ENCODE results near the gene MANEA.
"Not testable (repeated sequence)": the region's sequence is repeated elsewhere in the genome, so short reads cannot be mapped to it uniquely, and the experiment has no call there.

MANEA gene

GRCh38 chr6:95584226-95584625, 6.9 kb downstream of the MANEA start:
- H3K36me3 ChIP-seq (ENCODE audit: control insufficient read depth, insufficient read depth, low read length); H3K4me1 ChIP-seq (ENCODE audit: control insufficient read depth, insufficient read depth, low read length); H3K9me3 ChIP-seq (ENCODE audit: control insufficient read depth, insufficient read depth, low read length); H3K27me3 ChIP-seq (ENCODE audit: control insufficient read depth, insufficient read depth, low read length); DNase-seq (ENCODE audit: low read depth, low spot score); H3K27ac ChIP-seq (ENCODE audit: low read length); H3K4me3 ChIP-seq (ENCODE audit: low read length): not testable (repeated sequence)
- no CpG with 5 or more reads among the region's 9 CpGs for WGBS (ENCODE audit: insufficient coverage, insufficient read length)

DNA sequence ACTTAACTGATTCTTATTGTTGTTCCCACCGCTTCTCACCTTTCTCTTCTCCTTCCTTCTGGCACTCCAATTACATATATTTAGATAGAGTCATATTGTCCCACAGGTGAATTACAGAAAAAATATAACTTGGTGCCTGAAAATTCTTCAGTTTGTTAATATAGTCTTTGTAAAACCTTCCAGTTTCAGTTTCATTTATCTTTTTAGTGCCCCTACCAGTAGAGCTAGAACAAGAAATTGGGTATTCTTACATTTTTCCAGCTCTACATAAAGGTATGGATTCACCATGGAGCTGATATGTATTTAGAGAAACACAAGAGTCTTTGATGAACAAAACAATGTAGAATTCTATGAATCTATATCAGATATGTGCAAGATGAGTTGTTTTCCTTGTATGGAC, 10.7 kb downstream of the MANEA start:
- Histone ChIP-seq H3K27ac (ENCODE audit: low read length) (no peak overlapping the region), H3K4me3 (ENCODE audit: low read length) (no peak overlapping the region), H3K4me1 (ENCODE audit: control insufficient read depth, insufficient read depth, low read length) (no peaks in the 10 kb centered on the region), H3K9me3 (ENCODE audit: control insufficient read depth, insufficient read depth, low read length) (no peaks in the 10 kb centered on the region), H3K36me3 (ENCODE audit: control insufficient read depth, insufficient read depth, low read length) (no peaks in the 10 kb centered on the region), H3K27me3 (ENCODE audit: control insufficient read depth, insufficient read depth, low read length) (no peaks in the 10 kb centered on the region)
- no CpG with 5 or more reads among the region's 1 CpG for WGBS (ENCODE audit: insufficient coverage, insufficient read length)
- DNase-seq (ENCODE audit: low read depth, low spot score): no peak

DNA sequence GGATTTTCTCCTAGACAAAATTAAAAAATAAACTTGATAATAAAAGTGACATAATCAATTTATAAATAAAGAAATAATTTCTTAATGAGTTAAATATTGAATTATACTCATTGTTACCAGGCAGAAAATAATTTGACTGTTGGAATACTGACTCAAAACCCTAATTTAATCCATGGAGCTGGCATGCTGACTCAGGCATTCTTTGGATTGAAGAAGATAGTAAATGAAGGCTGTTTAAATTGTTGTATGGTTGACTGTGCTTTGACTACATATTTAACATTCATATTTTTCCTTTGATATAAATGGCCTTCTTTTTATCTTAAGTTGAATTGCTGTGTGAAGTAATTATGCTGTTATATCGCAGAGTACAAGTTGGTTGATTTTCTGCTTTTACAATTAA, 11.7 kb downstream of the MANEA start:
- no peak overlapping the region for H3K27ac ChIP-seq (ENCODE audit: low read length)
- no peak for DNase-seq (ENCODE audit: low read depth, low spot score)
- H3K4me1 ChIP-seq (ENCODE audit: control insufficient read depth, insufficient read depth, low read length): no peaks in the 10 kb centered on the region
- no peaks in the 10 kb centered on the region for H3K27me3 ChIP-seq (ENCODE audit: control insufficient read depth, insufficient read depth, low read length)
- no peaks in the 10 kb centered on the region for H3K36me3 ChIP-seq (ENCODE audit: control insufficient read depth, insufficient read depth, low read length)
- no CpG with 5 or more reads among the region's 1 CpG for WGBS (ENCODE audit: insufficient coverage, insufficient read length)
- no peaks in the 10 kb centered on the region for H3K9me3 ChIP-seq (ENCODE audit: control insufficient read depth, insufficient read depth, low read length)
- H3K4me3 ChIP-seq (ENCODE audit: low read length): no peak overlapping the region

DNA sequence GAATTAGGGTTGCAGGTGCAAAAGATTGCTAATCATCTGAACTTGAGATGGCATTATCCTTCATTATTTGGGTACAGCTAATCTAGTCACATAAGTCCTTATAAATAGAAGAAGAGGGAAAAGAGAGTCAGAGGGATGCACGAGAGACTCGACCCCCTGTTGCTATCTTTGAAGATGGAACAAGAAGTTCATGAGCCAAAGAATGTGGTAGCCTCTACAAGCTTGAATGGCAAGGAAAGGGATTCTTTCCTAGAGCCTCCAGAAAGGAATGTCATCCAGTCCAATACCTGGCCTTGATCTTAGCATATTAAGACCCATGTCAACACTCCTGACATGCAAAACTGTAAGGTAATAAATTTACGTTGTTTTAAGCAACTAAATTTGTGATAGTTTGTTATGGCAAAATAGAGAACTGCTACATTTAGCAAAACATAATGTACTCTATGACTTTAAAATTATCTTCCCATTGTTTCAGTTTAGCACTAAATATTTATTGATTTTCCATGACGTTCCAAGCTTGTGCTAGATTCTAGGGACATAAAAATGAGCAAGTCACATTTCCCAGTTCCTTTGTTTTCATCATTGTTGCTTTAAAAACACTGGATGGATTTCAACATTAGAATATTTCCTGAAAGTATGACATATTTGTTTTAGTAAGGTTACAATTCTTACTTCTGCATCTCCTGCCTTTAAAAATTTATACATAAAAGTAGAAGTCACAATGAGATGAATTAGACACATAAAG, 12.7 kb downstream of the MANEA start:
- no CpG with 5 or more reads among the region's 4 CpGs for WGBS (ENCODE audit: insufficient coverage, insufficient read length)
- H3K4me1 ChIP-seq (ENCODE audit: control insufficient read depth, insufficient read depth, low read length): no peaks in the 10 kb centered on the region
- H3K27ac ChIP-seq (ENCODE audit: low read length): no peak overlapping the region
- no peak overlapping the region for H3K4me3 ChIP-seq (ENCODE audit: low read length)
- H3K27me3 ChIP-seq (ENCODE audit: control insufficient read depth, insufficient read depth, low read length): no peaks in the 10 kb centered on the region
- H3K9me3 ChIP-seq (ENCODE audit: control insufficient read depth, insufficient read depth, low read length): no peaks in the 10 kb centered on the region
- peak; percentile 5 for DNase-seq (ENCODE audit: low read depth, low spot score)
- no peaks in the 10 kb centered on the region for H3K36me3 ChIP-seq (ENCODE audit: control insufficient read depth, insufficient read depth, low read length)

DNA sequence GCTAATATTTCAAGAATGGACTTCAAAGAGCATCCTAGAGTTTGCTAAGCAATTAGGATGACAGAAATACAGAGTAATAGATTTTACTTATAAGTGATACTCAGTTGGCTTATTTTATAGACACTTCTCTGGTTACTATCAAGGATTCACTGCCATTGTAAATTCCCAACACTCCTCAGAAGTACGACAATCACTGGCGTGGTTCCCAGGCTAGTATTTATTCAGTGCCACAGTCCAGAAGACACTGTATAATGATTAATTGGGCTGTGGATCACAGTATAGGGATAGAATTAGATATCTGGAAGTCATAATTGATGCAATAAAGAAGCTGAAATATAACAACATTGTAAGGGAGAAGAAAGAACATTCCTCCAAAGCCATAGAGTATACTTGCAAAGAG, 15.7 kb downstream of the MANEA start:
- Histone ChIP-seq H3K27me3 (ENCODE audit: control insufficient read depth, insufficient read depth, low read length) (no peaks in the 10 kb centered on the region), H3K36me3 (ENCODE audit: control insufficient read depth, insufficient read depth, low read length) (no peaks in the 10 kb centered on the region), H3K4me1 (ENCODE audit: control insufficient read depth, insufficient read depth, low read length) (no peaks in the 10 kb centered on the region), H3K9me3 (ENCODE audit: control insufficient read depth, insufficient read depth, low read length) (no peaks in the 10 kb centered on the region), H3K27ac (ENCODE audit: low read length) (no peak overlapping the region), H3K4me3 (ENCODE audit: low read length) (no peak overlapping the region)
- DNase-seq (ENCODE audit: low read depth, low spot score): no peak
- no CpG with 5 or more reads among the region's 2 CpGs for WGBS (ENCODE audit: insufficient coverage, insufficient read length)

DNA sequence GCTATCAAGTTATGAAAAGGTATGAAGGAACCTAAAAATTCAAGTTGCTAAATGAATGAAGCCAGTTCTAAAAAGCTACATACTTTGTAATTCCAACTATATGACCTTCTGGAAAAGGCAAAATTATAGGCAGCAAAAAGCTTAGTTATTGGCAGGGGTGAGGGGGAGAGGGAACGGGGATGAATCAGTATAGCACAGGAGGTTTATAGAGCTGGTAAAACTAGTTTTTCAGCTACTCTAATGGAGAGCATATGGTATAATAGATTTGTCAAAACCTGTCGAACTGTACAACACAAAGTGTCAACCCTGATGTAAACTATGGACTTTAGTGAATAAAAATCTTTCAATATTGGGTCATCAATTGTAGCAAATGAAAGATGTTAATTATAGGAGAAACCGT, 18.7 kb downstream of the MANEA start:
- no peaks in the 10 kb centered on the region for H3K9me3 ChIP-seq (ENCODE audit: control insufficient read depth, insufficient read depth, low read length)
- no peaks in the 10 kb centered on the region for H3K27me3 ChIP-seq (ENCODE audit: control insufficient read depth, insufficient read depth, low read length)
- H3K4me3 ChIP-seq (ENCODE audit: low read length): no peak overlapping the region
- no peaks in the 10 kb centered on the region for H3K36me3 ChIP-seq (ENCODE audit: control insufficient read depth, insufficient read depth, low read length)
- WGBS (ENCODE audit: insufficient coverage, insufficient read length): no CpG with 5 or more reads among the region's 3 CpGs
- DNase-seq (ENCODE audit: low read depth, low spot score): no peak
- H3K27ac ChIP-seq (ENCODE audit: low read length): no peak overlapping the region
- H3K4me1 ChIP-seq (ENCODE audit: control insufficient read depth, insufficient read depth, low read length): no peaks in the 10 kb centered on the region

DNA sequence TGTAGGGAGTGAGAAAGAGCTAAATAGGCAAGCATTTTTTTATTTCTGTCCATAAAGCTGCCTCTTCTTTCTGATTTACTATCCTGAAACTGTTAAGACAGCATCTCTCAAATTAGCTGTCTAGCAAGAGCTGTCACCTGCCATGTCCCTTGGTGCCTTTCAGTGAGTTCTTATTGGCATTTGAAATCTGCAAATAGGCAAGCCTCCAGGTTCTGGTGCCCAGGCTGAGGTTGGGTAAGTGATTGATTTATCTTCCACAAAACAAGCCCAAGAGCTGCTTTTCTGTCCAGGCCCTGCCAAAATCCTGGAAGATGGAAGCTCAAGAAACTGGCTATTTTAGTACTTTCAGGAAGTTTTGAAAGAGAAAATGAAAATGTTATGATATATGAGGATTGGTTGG, 22.4 kb downstream of the MANEA start:
- H3K4me3 ChIP-seq (ENCODE audit: low read length): no peak overlapping the region
- no peaks in the 10 kb centered on the region for H3K4me1 ChIP-seq (ENCODE audit: control insufficient read depth, insufficient read depth, low read length)
- H3K9me3 ChIP-seq (ENCODE audit: control insufficient read depth, insufficient read depth, low read length): no peaks in the 10 kb centered on the region
- no peaks in the 10 kb centered on the region for H3K36me3 ChIP-seq (ENCODE audit: control insufficient read depth, insufficient read depth, low read length)
- H3K27ac ChIP-seq (ENCODE audit: low read length): no peak overlapping the region
- no peak for DNase-seq (ENCODE audit: low read depth, low spot score)
- H3K27me3 ChIP-seq (ENCODE audit: control insufficient read depth, insufficient read depth, low read length): no peaks in the 10 kb centered on the region

DNA sequence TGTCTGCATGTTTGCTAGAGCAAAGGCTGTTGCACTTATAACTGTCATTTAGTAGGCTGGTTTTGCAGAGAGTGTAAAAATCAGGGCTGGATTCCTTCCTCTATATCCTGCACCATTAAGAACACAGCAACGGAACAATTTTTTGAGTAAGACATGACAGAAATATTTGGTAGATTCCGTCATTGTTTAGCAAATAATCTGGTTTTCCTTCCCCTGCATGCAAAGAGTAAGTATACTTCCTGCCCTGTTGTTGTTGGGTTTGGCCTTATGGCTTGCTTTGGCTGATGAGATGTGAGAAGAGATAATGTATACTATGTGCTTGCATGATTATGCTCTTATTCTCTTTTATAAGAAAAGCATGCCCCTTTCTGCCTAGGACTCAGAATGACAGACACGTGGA, 23.8 kb downstream of the MANEA start:
- Histone ChIP-seq H3K27ac (ENCODE audit: low read length) (no peak overlapping the region), H3K36me3 (ENCODE audit: control insufficient read depth, insufficient read depth, low read length) (no peaks in the 10 kb centered on the region), H3K4me1 (ENCODE audit: control insufficient read depth, insufficient read depth, low read length) (no peaks in the 10 kb centered on the region), H3K27me3 (ENCODE audit: control insufficient read depth, insufficient read depth, low read length) (no peaks in the 10 kb centered on the region), H3K4me3 (ENCODE audit: low read length) (no peak overlapping the region), H3K9me3 (ENCODE audit: control insufficient read depth, insufficient read depth, low read length) (no peaks in the 10 kb centered on the region)
- no CpG with 5 or more reads among the region's 3 CpGs for WGBS (ENCODE audit: insufficient coverage, insufficient read length)
- no peak for DNase-seq (ENCODE audit: low read depth, low spot score)

- Histone ChIP-seq H3K27ac (ENCODE audit: low read length) (no peak overlapping the region), H3K9me3 (ENCODE audit: control insufficient read depth, insufficient read depth, low read length) (no peaks in the 10 kb centered on the region), H3K36me3 (ENCODE audit: control insufficient read depth, insufficient read depth, low read length) (no peaks in the 10 kb centered on the region), H3K4me1 (ENCODE audit: control insufficient read depth, insufficient read depth, low read length) (no peaks in the 10 kb centered on the region), H3K4me3 (ENCODE audit: low read length) (no peak overlapping the region), H3K27me3 (ENCODE audit: control insufficient read depth, insufficient read depth, low read length) (no peaks in the 10 kb centered on the region)
- no CpG with 5 or more reads among the region's 3 CpGs for WGBS (ENCODE audit: insufficient coverage, insufficient read length)
- DNase-seq (ENCODE audit: low read depth, low spot score): no peak
Measured at GRCh38 chr6:95614094-95614493, 36.8 kb downstream of the MANEA start.

- no peaks in the 10 kb centered on the region for H3K27me3 ChIP-seq (ENCODE audit: control insufficient read depth, insufficient read depth, low read length)
- no CpG with 5 or more reads among the region's 2 CpGs for WGBS (ENCODE audit: insufficient coverage, insufficient read length)
Measured at GRCh38 chr6:95629551-95629950, 52.2 kb downstream of the MANEA start.

More at GRCh38 chr6:95629551-95629950, 52.2 kb downstream of the MANEA start:
- H3K27ac ChIP-seq (ENCODE audit: low read length): no peak overlapping the region
- no peaks in the 10 kb centered on the region for H3K9me3 ChIP-seq (ENCODE audit: control insufficient read depth, insufficient read depth, low read length)
- no peaks in the 10 kb centered on the region for H3K4me1 ChIP-seq (ENCODE audit: control insufficient read depth, insufficient read depth, low read length)
- H3K4me3 ChIP-seq (ENCODE audit: low read length): no peak overlapping the region
- DNase-seq (ENCODE audit: low read depth, low spot score): no peak
- no peaks in the 10 kb centered on the region for H3K36me3 ChIP-seq (ENCODE audit: control insufficient read depth, insufficient read depth, low read length)
